HG02763 (cell line): ENCODE measurements around the gene GPR161.
"Not testable (repeated sequence)": the region's sequence is repeated elsewhere in the genome, so short reads cannot be mapped to it uniquely, and the experiment has no call there.

ENCODE experiments used
- ATAC-seq: cut with Tn5 transposase; IDR thresholded peaks from one replicate; pipeline ENCODE4 v1.9.1; 2021; ENCODE audit warnings: mild to moderate bottlenecking, moderate library complexity; ENCODE audit not compliant: unreplicated experiment

GPR161 gene

GRCh38 chr1:168089979-168090337 is 46.8 kb downstream of the GPR161 start:
- no peak for ATAC-seq

GRCh38 chr1:168089326-168089978 is 47.3 kb downstream of the GPR161 start:
- no peak for ATAC-seq

- no peak for ATAC-seq
Observed at GRCh38 chr1:168088511-168089325, 48.0 kb downstream of the GPR161 start.

- ATAC-seq = no peak
Observed at GRCh38 chr1:168087696-168088095, 49.0 kb downstream of the GPR161 start.

- ATAC-seq = no peak
Observed at GRCh38 chr1:168086438-168086837, 50.3 kb downstream of the GPR161 start.

GRCh38 chr1:168085401-168085872 is 51.3 kb downstream of the GPR161 start:
- no peak for ATAC-seq

GRCh38 chr1:168084396-168085231 is 52.1 kb downstream of the GPR161 start:
- no peak for ATAC-seq

GRCh38 chr1:168083456-168084325 is 53.0 kb downstream of the GPR161 start:
- ATAC-seq = no peak

GRCh38 chr1:168082008-168082876 is 54.5 kb downstream of the GPR161 start:
- peak; percentile 83 for ATAC-seq

GRCh38 chr1:168081373-168082007 is 55.2 kb downstream of the GPR161 start:
- ATAC-seq = no peak

- no peak for ATAC-seq
Observed at GRCh38 chr1:168079761-168080160, 57.0 kb downstream of the GPR161 start.

- no peak for ATAC-seq
Observed at GRCh38 chr1:168069384-168069783, 67.3 kb downstream of the GPR161 start.

GRCh38 chr1:168065506-168065905 is 71.2 kb downstream of the GPR161 start:
- no peak for ATAC-seq

GRCh38 chr1:168064216-168064615 is 72.5 kb downstream of the GPR161 start:
- ATAC-seq = no peak

GRCh38 chr1:168057921-168058320 is 78.8 kb downstream of the GPR161 start:
- ATAC-seq = no peak

GRCh38 chr1:168057355-168057754 is 79.4 kb downstream of the GPR161 start:
- ATAC-seq = no peak

- not testable (repeated sequence) for ATAC-seq
Observed at GRCh38 chr1:168056152-168056551, 80.6 kb downstream of the GPR161 start.

- no peak for ATAC-seq
Observed at GRCh38 chr1:168054117-168054516, 82.6 kb downstream of the GPR161 start.

GRCh38 chr1:168053681-168054080 is 83.0 kb downstream of the GPR161 start:
- no peak for ATAC-seq
